Measurements from ENCODE around the gene SMIM44.

Gene SMIM44

DNA sequence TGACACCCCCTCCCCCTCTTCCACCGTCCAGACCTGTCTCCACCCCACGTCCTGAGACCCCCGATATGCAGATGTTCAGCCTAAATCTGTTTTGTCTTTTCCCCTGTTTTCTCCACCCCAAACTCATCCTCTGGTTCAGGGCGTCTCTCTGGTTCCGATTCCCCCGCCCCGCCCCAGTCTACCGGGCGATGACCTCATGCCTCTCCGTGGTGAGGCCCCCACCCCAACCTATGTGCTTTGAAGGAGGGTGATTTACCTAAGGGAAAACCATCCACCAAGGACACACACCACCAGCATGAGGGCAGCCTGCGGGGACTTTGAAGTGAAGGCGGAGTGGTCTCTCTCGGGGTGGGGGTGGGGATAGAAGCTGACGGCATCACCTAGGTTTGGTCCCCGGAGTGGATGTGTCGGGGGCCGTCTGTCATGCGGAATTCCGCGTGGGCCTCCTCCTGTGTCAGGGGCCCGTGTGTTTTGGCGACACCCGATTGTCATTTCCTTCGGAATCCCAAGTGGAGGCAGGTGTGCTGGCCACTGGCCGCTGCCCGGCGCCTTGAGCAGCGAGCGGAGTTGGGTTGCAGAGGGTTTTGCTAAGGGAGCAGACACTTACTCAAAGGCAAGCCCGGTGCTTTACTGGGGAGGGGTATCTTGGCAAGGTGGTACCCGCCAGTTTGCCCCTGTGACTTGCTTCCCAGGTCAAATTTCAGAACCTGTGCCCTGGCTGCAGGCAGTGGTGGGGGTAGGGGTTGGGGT, 24.3 kb upstream of the SMIM44 start:
- Histone ChIP-seq H3K9ac (peak overlapping the region; percentile 94 to 100 (median 98)), H3K27me3 (no peaks in the 10 kb centered on the region), H3K9me3 (replicated peaks in 1 of 11) (no peaks in the 10 kb centered on the region), H3K4me1 (peaks cover 32 to 61% (median 51%) of the 10 kb centered on the region in 10 experiments), H3K4me3 (peak overlapping the region; percentile 92 to 100 (median 96)), H3K27ac (peak overlapping the region in 8 of 11 experiments; percentile 35 to 97 (median 94); a peak in 11 of 22 replicates), H3K4me2 (peak overlapping the region; percentile 94 to 99 (median 96)), H3K36me3 (peaks cover 19 to 45% (median 36%) of the 10 kb centered on the region in 11 experiments), H4K20me1 (peaks cover 50 to 53% (median 52%) of the 10 kb centered on the region in 11 experiments)
- no peak for TF ChIP-seq Cebpa-rat (IDR thresholded peaks at IDR 0.05)

DNA sequence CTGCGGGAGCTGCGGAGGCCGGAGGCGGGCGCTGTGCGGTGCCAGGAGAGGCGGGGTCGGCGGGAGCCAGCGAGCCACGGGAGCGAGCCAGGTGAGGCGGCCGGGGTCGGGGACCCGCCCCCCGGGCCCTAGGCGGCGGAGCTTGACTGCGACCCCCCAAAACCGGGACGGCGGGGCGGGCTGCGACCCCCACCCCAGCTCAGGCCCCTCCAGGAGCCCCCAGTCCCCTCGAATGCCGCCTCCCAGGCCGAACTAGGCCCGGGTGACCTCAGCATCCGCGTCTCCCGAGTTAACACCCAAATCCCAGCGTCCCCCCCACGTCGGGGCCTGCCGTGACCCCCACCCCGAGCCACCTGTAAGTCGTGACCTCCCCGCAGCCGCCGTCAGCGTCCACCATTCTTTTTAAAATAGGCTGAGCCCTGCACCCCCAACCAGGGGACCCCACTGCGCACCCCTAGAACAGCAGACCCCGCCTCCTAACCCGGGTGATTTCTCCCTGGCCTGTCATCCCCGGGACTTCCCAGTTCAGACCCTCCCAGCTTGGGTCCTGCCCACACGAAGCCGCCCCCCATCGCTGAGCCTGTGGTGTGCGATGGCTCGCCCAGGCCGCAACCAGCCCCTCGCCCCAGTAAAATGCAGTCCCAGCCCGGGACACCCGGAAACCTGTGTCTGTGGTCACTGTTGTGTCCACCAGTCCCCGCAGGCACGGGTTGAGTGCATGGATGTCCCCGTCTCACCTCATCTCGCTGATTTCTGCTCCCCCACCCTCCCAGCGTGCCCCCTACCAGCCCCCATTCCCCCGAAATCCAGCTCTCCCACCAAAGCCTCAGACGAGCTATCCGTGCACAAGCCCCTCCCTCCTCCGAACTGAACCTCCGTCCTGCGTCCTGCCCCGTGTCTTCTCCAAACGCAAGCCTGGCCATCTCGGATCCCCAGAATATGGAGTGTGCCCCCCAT, 23.4 kb upstream of the SMIM44 start:
- no peaks in the 10 kb centered on the region for H3K27me3 ChIP-seq
- H3K27ac ChIP-seq = peak overlapping the region; percentile 90 to 97 (median 94)
- TF ChIP-seq Cebpa-rat (IDR thresholded peaks at IDR 0.05) = no peak
- H3K36me3 ChIP-seq = peaks cover 19 to 36% (median 32%) of the 10 kb centered on the region in 11 experiments
- H4K20me1 ChIP-seq = peaks cover 42 to 45% (median 43%) of the 10 kb centered on the region in 11 experiments
- peak overlapping the region; percentile 94 to 99 (median 96) for H3K4me2 ChIP-seq
- peak overlapping the region; percentile 92 to 100 (median 96) for H3K4me3 ChIP-seq
- peaks cover 32 to 52% (median 43%) of the 10 kb centered on the region in 10 experiments for H3K4me1 ChIP-seq
- peak overlapping the region; percentile 94 to 100 (median 98) for H3K9ac ChIP-seq
- no peaks in the 10 kb centered on the region for H3K9me3 ChIP-seq (replicated peaks in 1 of 11)

DNA sequence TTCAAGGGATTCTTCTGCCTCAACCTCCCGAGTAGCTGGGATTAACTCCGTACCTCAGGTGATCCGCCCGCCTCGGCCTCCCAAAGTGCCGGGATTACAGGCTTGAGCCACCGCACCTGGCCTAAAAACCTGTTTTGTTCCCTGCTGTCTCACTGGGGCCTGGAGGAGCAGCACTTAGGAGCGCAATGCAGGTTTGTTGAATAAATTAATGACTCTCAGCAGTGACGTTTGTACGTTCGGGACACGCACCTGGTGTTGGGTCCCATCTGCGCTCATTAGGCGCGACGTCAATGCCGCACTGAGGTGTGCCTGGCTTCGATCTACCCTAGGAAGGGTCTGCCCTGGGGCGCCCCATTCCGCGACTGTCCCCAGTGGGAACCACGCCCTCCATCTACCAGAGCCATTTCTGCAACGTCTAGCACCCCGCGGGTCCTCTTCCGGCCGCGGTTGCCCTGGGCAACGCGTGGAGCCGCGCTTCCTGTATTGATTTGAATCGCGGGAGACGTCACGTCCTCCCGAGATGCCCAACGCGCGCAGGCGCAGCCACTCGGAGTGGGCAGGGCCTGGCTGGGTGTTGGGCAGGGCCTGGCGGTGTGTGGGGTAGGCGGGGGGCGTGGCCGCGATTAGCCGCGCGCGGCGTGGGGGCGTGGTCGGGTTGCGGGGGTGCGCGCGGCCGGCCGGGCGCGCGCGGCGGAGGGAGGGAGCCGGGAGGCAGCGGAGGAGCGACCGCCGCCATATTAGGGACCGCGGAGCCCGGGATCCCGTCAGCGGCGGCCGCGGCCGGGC, 22.6 kb upstream of the SMIM44 start, which contains the start of gene FZR1:
FZR1 (plus strand) TSS at position 714 of the 786 bp plus-strand sequence. CDS start 16,679 bp downstream, outside the sequence.
- Histone ChIP-seq H3K9me3 (replicated peaks in 1 of 11) (no peaks in the 10 kb centered on the region), H3K4me2 (peak within 1 kb of the TSS; percentile 95 to 99 (median 97)), H3K27ac (peak within 1 kb of the TSS; percentile 90 to 97 (median 94)), H3K4me1 (peaks cover 34 to 53% (median 39%) of the 10 kb centered on the region in 10 experiments), H3K4me3 (peak within 1 kb of the TSS; percentile 92 to 100 (median 96)), H4K20me1 (peaks cover 33 to 36% (median 35%) of the 10 kb centered on the region in 11 experiments), H3K36me3 (peaks cover 16 to 28% (median 23%) of the 10 kb centered on the region in 11 experiments), H3K9ac (peak within 1 kb of the TSS; percentile 94 to 100 (median 98)), H3K27me3 (no peaks in the 10 kb centered on the region)
- TF ChIP-seq Cebpa-rat (IDR thresholded peaks at IDR 0.05) = no peak

DNA sequence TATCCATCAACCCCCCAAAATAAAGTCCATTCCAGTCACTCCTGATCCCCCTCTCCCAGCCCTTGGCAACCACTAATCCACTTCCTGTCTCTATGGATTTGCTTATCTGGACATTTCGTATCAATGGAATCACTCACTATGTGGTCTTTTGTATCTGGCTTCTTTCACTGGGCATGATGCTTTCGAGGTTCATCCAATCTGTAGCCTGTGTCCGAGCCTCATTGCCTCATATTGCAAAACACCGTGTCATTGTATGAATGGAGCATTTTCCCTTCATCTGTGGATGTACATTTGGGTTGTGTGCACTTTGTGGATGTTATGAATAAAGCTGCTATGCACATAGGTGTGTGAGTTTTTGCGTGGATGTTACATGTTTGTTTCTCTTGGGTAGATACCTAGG, 21.5 kb upstream of the SMIM44 start:
- Histone ChIP-seq H3K4me1 (peaks cover 37 to 49% (median 41%) of the 10 kb centered on the region in 10 experiments), H3K36me3 (peaks cover 5 to 17% (median 13%) of the 10 kb centered on the region in 11 experiments; a peak in 19 of 22 replicates), H3K27ac (peak overlapping the region in 9 of 11 experiments; percentile 86 to 97 (median 94); a peak in 11 of 22 replicates)

GRCh38 chr19:3503036-3503572, 19.9 kb upstream of the SMIM44 start:
- Histone ChIP-seq H3K4me2 (no peak overlapping the region), H3K9ac (peak overlapping the region in 3 of 11 experiments; percentile 2 to 33 (median 9); a peak in 1 of 22 replicates), H3K27ac (no peak overlapping the region), H3K4me3 (no peak overlapping the region), H3K9me3 (replicated peaks in 1 of 11) (no peaks in the 10 kb centered on the region), H4K20me1 (peaks cover 6 to 20% (median 9%) of the 10 kb centered on the region in 11 experiments; a peak in 19 of 22 replicates), H3K27me3 (no peaks in the 10 kb centered on the region), H3K4me1 (peaks cover 33 to 42% (median 34%) of the 10 kb centered on the region in 10 experiments), H3K36me3 (peaks cover 0 to 3% (median under 1%) of the 10 kb centered on the region in 11 experiments; a peak in 6 of 22 replicates)
- no peak for TF ChIP-seq Cebpa-rat (IDR thresholded peaks at IDR 0.05)

More for the DNA sequence above, 21.5 kb upstream of the SMIM44 start:
- Histone ChIP-seq H4K20me1 (peaks cover 22 to 27% (median 24%) of the 10 kb centered on the region in 11 experiments), H3K4me3 (no peak overlapping the region), H3K9me3 (replicated peaks in 1 of 11) (no peaks in the 10 kb centered on the region), H3K4me2 (peak overlapping the region; percentile 83 to 99 (median 91); a peak in 20 of 22 replicates), H3K9ac (peak overlapping the region in 1 of 11 experiments; percentile 98; a peak in 1 of 22 replicates), H3K27me3 (no peaks in the 10 kb centered on the region)
- TF ChIP-seq Cebpa-rat (IDR thresholded peaks at IDR 0.05) = no peak

GRCh38 chr19:3501780-3502179, 18.5 kb upstream of the SMIM44 start:
- Histone ChIP-seq H3K9me3 (replicated peaks in 1 of 11) (no peaks in the 10 kb centered on the region), H3K4me2 (no peak overlapping the region), H3K36me3 (peaks cover 7 to 16% (median 13%) of the 10 kb centered on the region in 11 experiments), H4K20me1 (peaks cover 0 to 25% (median 9%) of the 10 kb centered on the region in 11 experiments; a peak in 14 of 22 replicates), H3K4me3 (no peak overlapping the region), H3K27me3 (no peaks in the 10 kb centered on the region), H3K4me1 (peaks cover 23 to 32% (median 25%) of the 10 kb centered on the region in 10 experiments), H3K27ac (no peak overlapping the region), H3K9ac (no peak overlapping the region)
- no peak for TF ChIP-seq Cebpa-rat (IDR thresholded peaks at IDR 0.05)

DNA sequence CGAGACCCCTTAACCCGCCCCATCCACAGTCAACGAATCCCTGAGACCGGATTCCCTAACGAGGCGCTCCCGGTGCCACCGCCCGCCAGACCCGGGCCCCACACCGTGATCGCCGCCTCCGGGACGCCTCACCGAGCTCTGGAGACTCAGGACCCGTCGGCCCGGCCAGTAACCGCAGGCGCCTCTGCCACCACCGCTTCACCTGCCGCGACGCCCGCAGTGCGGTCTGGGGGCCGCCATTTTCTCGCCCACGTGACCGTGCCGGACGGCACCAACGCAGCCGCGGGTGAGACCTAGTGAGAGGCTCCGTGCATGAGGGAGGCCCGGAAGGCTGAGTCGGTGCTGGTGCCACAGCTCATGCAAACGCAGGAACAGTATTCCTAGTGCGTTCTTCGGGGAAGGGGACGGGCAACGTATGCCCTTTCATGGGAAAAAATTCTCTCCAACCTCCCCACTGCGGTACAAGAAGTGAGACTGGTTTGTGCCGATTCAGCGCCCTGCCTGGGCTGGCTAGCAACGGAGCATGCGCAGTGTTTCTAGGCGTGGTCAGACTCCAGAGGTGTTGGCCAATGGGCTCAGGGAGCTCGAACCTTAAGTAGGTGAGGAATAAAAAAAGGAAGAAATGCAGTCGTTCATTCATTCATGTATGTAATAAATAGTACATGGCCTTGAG, 17.3 kb upstream of the SMIM44 start, which contains the start of gene DOHH:
DOHH (minus strand) TSS at position 246 of the 673 bp plus-strand sequence. CDS start 3,860 bp downstream, outside the sequence.
- Histone ChIP-seq H3K27me3 (no peaks in the 10 kb centered on the region), H4K20me1 (peaks cover 0 to 33% (median 14%) of the 10 kb centered on the region in 11 experiments; a peak in 14 of 22 replicates), H3K4me3 (peak within 1 kb of the TSS; percentile 77 to 99 (median 92)), H3K27ac (peak within 1 kb of the TSS; percentile 97 to 99 (median 98)), H3K9ac (peak within 1 kb of the TSS; percentile 94 to 99 (median 96)), H3K4me1 (peaks cover 22 to 30% (median 23%) of the 10 kb centered on the region in 10 experiments), H3K9me3 (replicated peaks in 1 of 11) (no peaks in the 10 kb centered on the region), H3K36me3 (peaks cover 19 to 28% (median 25%) of the 10 kb centered on the region in 11 experiments), H3K4me2 (peak within 1 kb of the TSS; percentile 90 to 99 (median 96))
- no peak for TF ChIP-seq Cebpa-rat (IDR thresholded peaks at IDR 0.05)
